Measurements from ENCODE around the gene TM4SF4.
"Not testable (repeated sequence)": the region's sequence is repeated elsewhere in the genome, so short reads cannot be mapped to it uniquely, and the experiment has no call there.

The TM4SF4 gene

DNA sequence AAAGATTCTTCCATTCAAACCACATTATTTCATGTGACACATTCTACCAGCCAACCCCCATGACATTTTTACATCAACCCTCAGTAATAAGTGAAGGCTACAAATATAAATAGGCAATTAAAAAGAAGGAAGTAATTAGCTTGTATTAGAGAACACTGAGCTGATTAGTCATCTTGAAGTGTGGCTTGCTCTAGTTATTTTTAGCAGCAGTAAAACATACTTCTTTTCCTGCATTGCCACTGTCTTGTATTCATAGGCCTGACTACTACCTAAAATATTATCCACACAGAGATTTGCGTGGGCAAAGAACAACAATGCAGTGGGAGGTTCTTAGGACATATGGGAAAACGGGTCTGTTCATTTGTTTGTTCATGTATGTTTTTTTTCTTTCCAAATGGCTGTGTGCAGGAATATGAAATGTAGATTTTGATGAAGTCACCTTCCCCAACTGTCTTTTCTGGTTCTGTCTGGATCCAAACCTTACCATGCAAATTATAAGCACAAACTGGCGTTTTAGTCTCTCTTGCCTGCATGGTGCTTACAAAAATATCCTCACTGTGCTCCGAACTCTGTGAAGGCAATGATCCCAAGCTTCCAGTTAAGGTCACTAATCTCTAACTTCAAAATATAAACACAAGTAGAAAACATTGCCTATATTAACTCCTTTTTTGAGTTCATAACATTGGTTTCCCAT is 31.5 kb upstream of the TM4SF4 start:
- no peak overlapping the region for H3K27ac ChIP-seq (ENCODE audit: low read depth, low read length)
- no peak overlapping the region for H3K4me3 ChIP-seq (ENCODE audit: low read depth in 1 of 2, low read length in 2 of 2)
- no peak overlapping the region for H3K9ac ChIP-seq (ENCODE audit: low read length)

DNA sequence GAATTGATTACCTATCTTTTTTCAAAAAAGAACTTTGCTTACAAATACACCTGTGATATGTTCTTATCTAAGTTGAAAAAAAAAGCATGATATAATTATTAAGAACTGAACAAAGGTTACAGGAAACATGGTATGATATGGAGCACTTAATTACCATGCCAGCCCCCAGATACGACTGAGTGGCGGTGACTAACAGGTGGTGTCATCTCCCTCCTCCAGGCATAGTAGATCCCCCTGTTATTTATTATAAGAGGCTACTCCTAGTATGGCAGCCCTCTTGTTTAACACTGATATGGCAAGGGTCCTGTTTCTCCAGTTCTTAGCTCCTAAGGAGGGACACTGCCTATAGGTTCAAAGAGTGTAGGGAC is 31.0 kb upstream of the TM4SF4 start:
- Histone ChIP-seq H3K36me3 (ENCODE audit: insufficient read depth, low read length) (no peaks in the 10 kb centered on the region), H3K4me1 (ENCODE audit: insufficient read depth, low read length) (no peaks in the 10 kb centered on the region), H3K9ac (ENCODE audit: low read length) (no peak overlapping the region), H3K27me3 (ENCODE audit: control insufficient read depth in 1 of 2, insufficient read depth in 2 of 2, low read length in 2 of 2) (no peaks in the 10 kb centered on the region), H3K4me3 (ENCODE audit: low read depth in 1 of 2, low read length in 2 of 2) (no peak overlapping the region), H3K9me3 (ENCODE audit: low read length) (no peaks in the 10 kb centered on the region), H3K27ac (ENCODE audit: low read depth, low read length) (no peak overlapping the region)

More for the DNA sequence above, 31.5 kb upstream of the TM4SF4 start:
- H3K27me3 ChIP-seq (ENCODE audit: control insufficient read depth in 1 of 2, insufficient read depth in 2 of 2, low read length in 2 of 2): no peaks in the 10 kb centered on the region
- no peaks in the 10 kb centered on the region for H3K9me3 ChIP-seq (ENCODE audit: low read length)
- H3K4me1 ChIP-seq (ENCODE audit: insufficient read depth, low read length): no peaks in the 10 kb centered on the region
- no peaks in the 10 kb centered on the region for H3K36me3 ChIP-seq (ENCODE audit: insufficient read depth, low read length)

DNA sequence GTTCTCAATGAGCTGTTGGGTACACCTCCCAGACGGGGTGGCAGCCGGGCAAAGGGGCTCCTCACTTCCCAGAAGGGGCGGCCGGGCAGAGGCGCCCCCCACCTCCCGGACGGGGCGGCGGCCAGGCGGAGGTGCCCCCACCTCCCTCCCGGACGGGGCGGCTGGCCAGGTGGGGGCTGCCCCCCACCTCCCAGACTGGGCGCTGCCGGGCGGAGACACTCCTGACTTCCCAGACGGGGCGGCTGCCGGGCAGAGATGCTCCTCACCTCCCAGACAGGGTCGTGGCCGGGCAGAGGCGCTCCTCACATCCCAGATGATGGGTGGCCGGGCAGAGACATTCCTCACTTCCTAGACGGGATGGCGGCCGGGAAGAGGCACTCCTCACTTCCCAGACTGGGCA is 29.6 kb upstream of the TM4SF4 start:
- H3K4me3 ChIP-seq (ENCODE audit: low read depth in 1 of 2, low read length in 2 of 2); H3K4me1 ChIP-seq (ENCODE audit: insufficient read depth, low read length); H3K9ac ChIP-seq (ENCODE audit: low read length); H3K27me3 ChIP-seq (ENCODE audit: control insufficient read depth in 1 of 2, insufficient read depth in 2 of 2, low read length in 2 of 2); H3K9me3 ChIP-seq (ENCODE audit: low read length); H3K36me3 ChIP-seq (ENCODE audit: insufficient read depth, low read length); H3K27ac ChIP-seq (ENCODE audit: low read depth, low read length): not testable (repeated sequence)

DNA sequence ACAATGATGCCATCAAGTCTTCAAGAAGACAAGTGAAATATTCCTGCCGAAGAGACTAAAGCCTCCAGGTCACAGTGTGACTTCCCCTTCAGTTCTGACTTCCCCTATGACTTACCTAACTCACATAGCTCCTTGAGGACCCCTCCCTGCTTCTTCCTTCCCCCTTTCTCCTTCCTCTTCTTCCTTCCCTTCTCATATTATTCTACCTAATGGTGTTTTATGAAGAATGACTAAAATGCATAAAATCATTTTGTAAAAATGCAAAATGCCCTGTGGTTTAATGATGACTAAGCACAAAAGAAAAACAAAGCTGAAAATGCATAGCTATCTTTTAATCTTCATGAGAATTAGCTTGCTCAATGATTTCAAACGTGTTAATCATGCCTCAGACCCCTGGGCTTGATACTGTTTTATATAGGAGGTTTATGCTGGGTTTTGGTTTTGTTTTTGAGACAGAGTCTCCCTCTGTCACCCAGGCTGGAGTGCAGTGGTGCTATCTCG is 26.1 kb upstream of the TM4SF4 start:
- H3K27me3 ChIP-seq (ENCODE audit: control insufficient read depth in 1 of 2, insufficient read depth in 2 of 2, low read length in 2 of 2): no peaks in the 10 kb centered on the region
- H3K9me3 ChIP-seq (ENCODE audit: low read length): no peaks in the 10 kb centered on the region
- H3K27ac ChIP-seq (ENCODE audit: low read depth, low read length): no peak overlapping the region
- no peaks in the 10 kb centered on the region for H3K4me1 ChIP-seq (ENCODE audit: insufficient read depth, low read length)
- H3K4me3 ChIP-seq (ENCODE audit: low read depth in 1 of 2, low read length in 2 of 2): no peak overlapping the region
- H3K9ac ChIP-seq (ENCODE audit: low read length): no peak overlapping the region
- H3K36me3 ChIP-seq (ENCODE audit: insufficient read depth, low read length): no peaks in the 10 kb centered on the region

DNA sequence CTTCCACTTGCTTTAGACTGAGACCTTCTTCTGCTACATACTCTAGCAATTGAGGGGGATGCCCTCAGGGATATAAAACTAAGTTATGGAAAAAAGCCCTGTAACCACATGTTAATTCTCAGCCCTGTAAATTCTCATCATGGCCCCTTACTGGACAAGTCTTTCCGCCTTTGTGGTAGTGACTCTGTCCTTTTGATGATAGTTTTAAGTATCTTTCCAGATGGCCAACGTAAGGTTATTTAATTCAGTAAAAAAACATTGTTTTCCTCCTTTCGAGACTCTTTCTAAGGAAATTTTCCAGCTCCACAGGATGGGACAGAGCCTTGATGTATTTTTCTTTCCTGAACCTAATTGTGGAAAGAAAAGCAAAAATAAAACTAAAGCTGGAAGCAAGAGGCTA is 25.3 kb upstream of the TM4SF4 start:
- H3K27ac ChIP-seq (ENCODE audit: low read depth, low read length): no peak overlapping the region

DNA sequence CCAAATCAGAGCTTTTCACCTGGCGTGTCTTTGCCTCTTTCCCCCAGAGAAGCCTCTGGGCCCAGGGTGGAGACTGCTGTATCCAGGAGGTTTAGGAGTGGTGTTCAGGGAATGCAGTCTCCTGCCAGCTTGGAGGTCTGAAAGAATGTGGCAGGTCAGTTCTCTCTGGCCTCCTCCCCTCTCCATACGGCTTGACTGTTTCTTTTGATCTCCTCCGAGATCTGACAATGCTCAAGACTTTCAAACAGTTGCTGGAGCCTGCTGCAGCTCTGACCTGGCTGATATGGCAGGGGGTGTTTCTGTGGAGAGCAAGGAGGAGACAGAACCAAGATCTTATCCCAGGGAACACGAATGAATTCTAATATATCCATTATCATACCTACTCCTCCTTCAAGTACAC is 24.7 kb upstream of the TM4SF4 start:
- no peak overlapping the region for H3K4me3 ChIP-seq (ENCODE audit: low read depth in 1 of 2, low read length in 2 of 2)
- H3K36me3 ChIP-seq (ENCODE audit: insufficient read depth, low read length): no peaks in the 10 kb centered on the region
- no peaks in the 10 kb centered on the region for H3K9me3 ChIP-seq (ENCODE audit: low read length)
- H3K9ac ChIP-seq (ENCODE audit: low read length): no peak overlapping the region
- no peak overlapping the region for H3K27ac ChIP-seq (ENCODE audit: low read depth, low read length)
- H3K4me1 ChIP-seq (ENCODE audit: insufficient read depth, low read length): no peaks in the 10 kb centered on the region
- no peaks in the 10 kb centered on the region for H3K27me3 ChIP-seq (ENCODE audit: control insufficient read depth in 1 of 2, insufficient read depth in 2 of 2, low read length in 2 of 2)

More for the DNA sequence above, 25.3 kb upstream of the TM4SF4 start:
- H3K36me3 ChIP-seq (ENCODE audit: insufficient read depth, low read length): no peaks in the 10 kb centered on the region
- H3K27me3 ChIP-seq (ENCODE audit: control insufficient read depth in 1 of 2, insufficient read depth in 2 of 2, low read length in 2 of 2): no peaks in the 10 kb centered on the region
- no peaks in the 10 kb centered on the region for H3K9me3 ChIP-seq (ENCODE audit: low read length)
- H3K4me1 ChIP-seq (ENCODE audit: insufficient read depth, low read length): no peaks in the 10 kb centered on the region
- H3K9ac ChIP-seq (ENCODE audit: low read length): no peak overlapping the region
- no peak overlapping the region for H3K4me3 ChIP-seq (ENCODE audit: low read depth in 1 of 2, low read length in 2 of 2)

DNA sequence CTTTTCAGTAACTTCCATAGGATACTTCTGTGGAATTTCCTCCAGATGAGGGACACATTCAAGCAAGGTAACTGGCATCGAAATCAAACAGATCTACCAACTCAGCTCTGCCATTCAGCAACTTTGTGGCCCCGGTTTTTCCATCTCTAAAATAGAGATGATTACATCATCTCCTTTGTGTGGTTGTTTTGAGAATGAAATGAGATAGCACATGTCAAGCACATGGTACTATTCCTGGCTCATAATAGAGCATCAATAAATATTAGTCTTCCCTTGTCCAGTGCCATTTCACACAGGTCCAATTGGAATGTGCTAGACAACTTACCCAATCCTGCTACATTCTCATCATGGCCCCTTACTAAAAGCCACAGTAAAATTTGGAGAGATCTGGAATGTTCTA is 24.2 kb upstream of the TM4SF4 start:
- H3K36me3 ChIP-seq (ENCODE audit: insufficient read depth, low read length): no peaks in the 10 kb centered on the region
- no peaks in the 10 kb centered on the region for H3K9me3 ChIP-seq (ENCODE audit: low read length)
- H3K9ac ChIP-seq (ENCODE audit: low read length): no peak overlapping the region
- no peaks in the 10 kb centered on the region for H3K4me1 ChIP-seq (ENCODE audit: insufficient read depth, low read length)
- no peak overlapping the region for H3K4me3 ChIP-seq (ENCODE audit: low read depth in 1 of 2, low read length in 2 of 2)
- H3K27me3 ChIP-seq (ENCODE audit: control insufficient read depth in 1 of 2, insufficient read depth in 2 of 2, low read length in 2 of 2): no peaks in the 10 kb centered on the region
- H3K27ac ChIP-seq (ENCODE audit: low read depth, low read length): no peak overlapping the region

DNA sequence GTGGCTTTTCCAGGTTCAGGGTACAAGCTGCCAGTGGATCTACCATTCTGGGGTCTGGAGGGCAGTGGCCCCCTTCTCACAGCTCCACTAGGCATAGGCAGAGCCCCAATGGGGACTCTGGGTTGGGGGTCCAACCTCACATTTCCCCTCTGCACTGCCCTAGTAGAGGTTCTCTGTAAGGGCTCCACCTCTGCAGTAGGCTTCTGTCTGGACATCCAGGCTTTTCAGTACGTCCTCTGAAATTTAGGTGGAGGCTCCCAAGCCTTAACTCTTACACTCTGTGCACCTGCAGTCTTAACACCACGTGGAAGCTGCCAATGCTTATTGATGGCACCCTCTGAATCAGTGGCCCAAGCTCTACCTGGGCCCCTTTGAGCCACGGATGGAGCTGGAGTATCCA is 22.5 kb upstream of the TM4SF4 start:
- H3K9me3 ChIP-seq (ENCODE audit: low read length): no peaks in the 10 kb centered on the region
- H3K9ac ChIP-seq (ENCODE audit: low read length): no peak overlapping the region
- H3K27ac ChIP-seq (ENCODE audit: low read depth, low read length): no peak overlapping the region
- no peaks in the 10 kb centered on the region for H3K36me3 ChIP-seq (ENCODE audit: insufficient read depth, low read length)
- H3K4me1 ChIP-seq (ENCODE audit: insufficient read depth, low read length): no peaks in the 10 kb centered on the region
- no peaks in the 10 kb centered on the region for H3K27me3 ChIP-seq (ENCODE audit: control insufficient read depth in 1 of 2, insufficient read depth in 2 of 2, low read length in 2 of 2)
- H3K4me3 ChIP-seq (ENCODE audit: low read depth in 1 of 2, low read length in 2 of 2): no peak overlapping the region

DNA sequence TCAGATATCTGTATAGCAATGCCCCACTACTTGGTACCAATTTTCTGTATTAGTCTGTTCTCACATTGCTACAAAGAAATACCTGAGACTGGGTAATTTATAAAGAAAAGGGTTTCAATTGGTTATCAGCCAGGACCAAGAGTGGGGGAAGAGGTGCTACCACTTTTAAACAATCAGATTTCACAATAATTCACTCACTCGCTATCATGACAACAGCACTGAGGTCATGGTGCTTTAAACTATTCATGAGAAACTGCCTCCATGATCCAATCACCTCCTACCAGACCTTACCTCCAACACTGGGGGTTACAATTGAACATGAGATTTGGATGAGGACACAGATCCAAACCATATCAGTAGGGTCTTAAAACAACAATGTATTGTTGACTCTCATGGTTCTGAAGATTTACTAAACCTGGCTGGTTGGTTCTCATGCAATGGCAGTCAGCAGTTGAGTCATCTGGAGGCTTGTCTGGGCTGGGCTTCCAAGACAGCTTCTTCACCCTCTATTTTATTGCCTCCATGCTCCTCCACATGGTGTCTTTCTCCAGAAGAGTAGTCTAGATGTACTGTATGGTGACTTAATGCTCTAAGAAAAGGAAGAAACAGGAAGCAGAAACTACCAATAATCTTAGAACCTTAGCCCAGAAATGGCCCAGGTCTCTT is 21.2 kb upstream of the TM4SF4 start:
- Histone ChIP-seq H3K27ac (ENCODE audit: low read depth, low read length) (no peak overlapping the region), H3K9me3 (ENCODE audit: low read length) (no peaks in the 10 kb centered on the region), H3K27me3 (ENCODE audit: control insufficient read depth in 1 of 2, insufficient read depth in 2 of 2, low read length in 2 of 2) (no peaks in the 10 kb centered on the region), H3K4me1 (ENCODE audit: insufficient read depth, low read length) (no peaks in the 10 kb centered on the region), H3K4me3 (ENCODE audit: low read depth in 1 of 2, low read length in 2 of 2) (no peak overlapping the region), H3K9ac (ENCODE audit: low read length) (no peak overlapping the region), H3K36me3 (ENCODE audit: insufficient read depth, low read length) (no peaks in the 10 kb centered on the region)

DNA sequence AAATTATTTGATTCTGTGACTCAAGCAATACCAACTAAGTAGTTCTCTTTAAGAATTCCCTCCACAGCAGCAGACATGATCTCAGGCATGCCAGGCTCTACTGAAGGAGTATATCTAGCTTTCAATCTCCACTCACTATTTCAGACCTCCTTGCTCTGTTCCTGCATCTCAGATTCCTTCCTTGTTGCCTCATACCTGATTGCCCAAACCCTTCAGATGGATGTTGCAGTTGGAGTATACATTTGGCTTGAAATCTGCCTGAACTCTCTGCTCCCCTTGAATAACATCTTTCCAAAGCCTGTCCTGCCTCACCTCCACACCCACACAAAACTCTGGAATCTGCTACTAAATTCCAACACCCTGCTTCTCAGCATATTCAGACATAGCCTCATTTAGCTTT is 19.8 kb upstream of the TM4SF4 start:
- H3K27me3 ChIP-seq (ENCODE audit: control insufficient read depth in 1 of 2, insufficient read depth in 2 of 2, low read length in 2 of 2): no peaks in the 10 kb centered on the region
- H3K36me3 ChIP-seq (ENCODE audit: insufficient read depth, low read length): no peaks in the 10 kb centered on the region
- no peak overlapping the region for H3K9ac ChIP-seq (ENCODE audit: low read length)
- no peaks in the 10 kb centered on the region for H3K4me1 ChIP-seq (ENCODE audit: insufficient read depth, low read length)
- no peak overlapping the region for H3K27ac ChIP-seq (ENCODE audit: low read depth, low read length)
- no peak overlapping the region for H3K4me3 ChIP-seq (ENCODE audit: low read depth in 1 of 2, low read length in 2 of 2)
- no peaks in the 10 kb centered on the region for H3K9me3 ChIP-seq (ENCODE audit: low read length)

DNA sequence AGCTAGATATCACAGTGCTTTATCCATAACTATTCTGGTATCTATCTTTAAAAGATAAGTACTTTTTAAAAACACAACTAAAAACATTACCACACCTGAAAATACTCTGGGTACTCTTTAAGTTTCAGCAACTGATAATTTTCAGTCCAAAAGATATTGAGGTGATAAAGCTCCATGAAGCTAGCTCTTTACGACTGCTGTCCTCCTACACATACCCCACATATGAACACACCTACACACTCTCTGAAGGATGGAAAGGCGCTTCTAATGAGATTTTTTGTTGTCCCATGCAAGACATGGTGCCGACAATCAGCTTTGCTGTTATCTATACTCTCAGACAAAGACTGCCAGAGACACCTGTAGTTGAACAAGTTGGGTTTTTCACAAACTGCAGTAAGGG is 19.1 kb upstream of the TM4SF4 start:
- Histone ChIP-seq H3K9ac (ENCODE audit: low read length) (no peak overlapping the region), H3K4me3 (ENCODE audit: low read depth in 1 of 2, low read length in 2 of 2) (no peak overlapping the region), H3K4me1 (ENCODE audit: insufficient read depth, low read length) (no peaks in the 10 kb centered on the region), H3K27ac (ENCODE audit: low read depth, low read length) (no peak overlapping the region), H3K27me3 (ENCODE audit: control insufficient read depth in 1 of 2, insufficient read depth in 2 of 2, low read length in 2 of 2) (no peaks in the 10 kb centered on the region), H3K9me3 (ENCODE audit: low read length) (no peaks in the 10 kb centered on the region), H3K36me3 (ENCODE audit: insufficient read depth, low read length) (no peaks in the 10 kb centered on the region)

DNA sequence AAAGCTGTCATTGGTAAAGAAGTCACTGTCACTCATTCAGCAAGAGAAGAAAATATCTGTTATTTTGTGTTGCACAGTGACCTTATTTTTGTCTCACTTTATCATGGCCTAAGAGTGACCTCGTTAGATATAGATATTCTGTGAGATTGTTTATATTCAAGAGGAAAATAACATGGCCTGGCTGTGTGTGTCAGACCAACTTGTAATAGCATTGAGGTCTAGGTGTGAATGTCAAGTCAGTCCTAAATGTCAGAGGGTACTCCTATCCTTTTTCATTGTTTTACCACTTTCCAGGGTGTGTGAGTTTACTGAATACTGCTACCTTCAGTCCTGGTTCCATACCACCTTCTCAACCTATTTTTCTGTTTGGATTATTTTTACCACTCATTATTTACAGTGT is 18.5 kb upstream of the TM4SF4 start:
- no peaks in the 10 kb centered on the region for H3K9me3 ChIP-seq (ENCODE audit: low read length)
- H3K36me3 ChIP-seq (ENCODE audit: insufficient read depth, low read length): no peaks in the 10 kb centered on the region
- peaks cover 4% of the 10 kb centered on the region for H3K4me1 ChIP-seq (ENCODE audit: insufficient read depth, low read length)
- H3K9ac ChIP-seq (ENCODE audit: low read length): no peak overlapping the region
- no peak overlapping the region for H3K4me3 ChIP-seq (ENCODE audit: low read depth in 1 of 2, low read length in 2 of 2)
- H3K27ac ChIP-seq (ENCODE audit: low read depth, low read length): no peak overlapping the region
- no peaks in the 10 kb centered on the region for H3K27me3 ChIP-seq (ENCODE audit: control insufficient read depth in 1 of 2, insufficient read depth in 2 of 2, low read length in 2 of 2)
